Mononuclear cell (primary cell): ENCODE results near the gene PRRX1. TPM values are rescaled to one million over a fixed set of nuclear protein-coding genes. Genes with fewer than 3 reads are reported as not detected.

ENCODE experiments used
- H3K27me3 ChIP-seq: 2 replicates; pipeline ENCODE4 v1.6.0; 2011; ENCODE audit warnings: low read length, control low read depth; ENCODE audit not compliant: insufficient read depth
- H3K4me1 ChIP-seq: 2 replicates; pipeline ENCODE4 v1.5.1; 2011; ENCODE audit warnings: mild to moderate bottlenecking, low read length, control low read depth; ENCODE audit not compliant: insufficient read depth
- H3K4me3 ChIP-seq: 2 replicates; pipeline ENCODE4 v1.5.1; 2011; ENCODE audit warnings: mild to moderate bottlenecking, low read length, moderate library complexity
- H3K9me3 ChIP-seq: 2 replicates; pipeline ENCODE4 v1.5.1; 2011; ENCODE audit warnings: low read depth, mild to moderate bottlenecking, control low read depth, low read length
- total RNA-seq: library from RNA; depleted of rRNA; stranded (reverse); fragments of >200 nt; gene quantifications from one replicate; pipeline ENCODE4 v1.2.3, GENCODE V29; 2012

The PRRX1 gene
- total RNA-seq: not detected

GRCh38 chr1:170664093-170664827 is at the start of gene PRRX1:
TSS of gene PRRX1 (plus strand) at chr1:170664131. CDS start at chr1:170664219, 88 bp downstream.
- Histone ChIP-seq H3K27me3 (peaks cover 96% of the 10 kb centered on the region), H3K9me3 (no peaks in the 10 kb centered on the region), H3K4me1 (no peaks in the 10 kb centered on the region), H3K4me3 (no peak within 1 kb of the TSS)

GRCh38 chr1:170617591-170618330 is 46.2 kb upstream of the PRRX1 start:
- Histone ChIP-seq H3K9me3 (no peaks in the 10 kb centered on the region), H3K4me1 (no peaks in the 10 kb centered on the region), H3K4me3 (no peak overlapping the region), H3K27me3 (peaks cover 3% of the 10 kb centered on the region)

- Histone ChIP-seq H3K4me1 (no peaks in the 10 kb centered on the region), H3K9me3 (no peaks in the 10 kb centered on the region), H3K4me3 (no peak overlapping the region), H3K27me3 (peaks cover 3% of the 10 kb centered on the region)
These were observed 45.5 kb upstream of the PRRX1 start for GRCh38 chr1:170618421-170618820.

GRCh38 chr1:170619241-170620028 is 44.5 kb upstream of the PRRX1 start:
- no peak overlapping the region for H3K4me3 ChIP-seq
- H3K27me3 ChIP-seq: peaks cover 3% of the 10 kb centered on the region
- H3K4me1 ChIP-seq: no peaks in the 10 kb centered on the region
- no peaks in the 10 kb centered on the region for H3K9me3 ChIP-seq

GRCh38 chr1:170620164-170620563 is 43.8 kb upstream of the PRRX1 start:
- Histone ChIP-seq H3K27me3 (peaks cover 3% of the 10 kb centered on the region), H3K4me3 (no peak overlapping the region), H3K9me3 (no peaks in the 10 kb centered on the region), H3K4me1 (no peaks in the 10 kb centered on the region)

- H3K9me3 ChIP-seq: no peaks in the 10 kb centered on the region
- no peak overlapping the region for H3K4me3 ChIP-seq
- H3K27me3 ChIP-seq: peaks cover 3% of the 10 kb centered on the region
- no peaks in the 10 kb centered on the region for H3K4me1 ChIP-seq
These were observed 40.8 kb upstream of the PRRX1 start for GRCh38 chr1:170623171-170623570.

- Histone ChIP-seq H3K9me3 (no peaks in the 10 kb centered on the region), H3K27me3 (peaks cover 3% of the 10 kb centered on the region), H3K4me1 (no peaks in the 10 kb centered on the region), H3K4me3 (no peak overlapping the region)
These were observed 39.8 kb upstream of the PRRX1 start for GRCh38 chr1:170624146-170624545.

GRCh38 chr1:170630977-170631376 is 33.0 kb upstream of the PRRX1 start:
- Histone ChIP-seq H3K4me1 (no peaks in the 10 kb centered on the region), H3K9me3 (no peaks in the 10 kb centered on the region), H3K27me3 (no peaks in the 10 kb centered on the region), H3K4me3 (no peak overlapping the region)

GRCh38 chr1:170634293-170634692 is 29.6 kb upstream of the PRRX1 start:
- Histone ChIP-seq H3K27me3 (no peaks in the 10 kb centered on the region), H3K9me3 (no peaks in the 10 kb centered on the region)

GRCh38 chr1:170634824-170635410 is 29.0 kb upstream of the PRRX1 start:
- no peaks in the 10 kb centered on the region for H3K27me3 ChIP-seq
- H3K9me3 ChIP-seq: no peaks in the 10 kb centered on the region
- no peak overlapping the region for H3K4me3 ChIP-seq
- no peaks in the 10 kb centered on the region for H3K4me1 ChIP-seq

More at GRCh38 chr1:170634293-170634692, 29.6 kb upstream of the PRRX1 start:
- Histone ChIP-seq H3K4me3 (no peak overlapping the region), H3K4me1 (no peaks in the 10 kb centered on the region)

GRCh38 chr1:170640581-170640980 is 23.4 kb upstream of the PRRX1 start:
- Histone ChIP-seq H3K4me3 (no peak overlapping the region), H3K27me3 (no peaks in the 10 kb centered on the region), H3K9me3 (no peaks in the 10 kb centered on the region), H3K4me1 (no peaks in the 10 kb centered on the region)

- peaks cover 53% of the 10 kb centered on the region for H3K27me3 ChIP-seq
- no peak overlapping the region for H3K4me3 ChIP-seq
- no peaks in the 10 kb centered on the region for H3K4me1 ChIP-seq
- H3K9me3 ChIP-seq: no peaks in the 10 kb centered on the region
These were observed 6.6 kb upstream of the PRRX1 start for GRCh38 chr1:170657275-170657853.

- Histone ChIP-seq H3K4me3 (no peak overlapping the region), H3K27me3 (peaks cover 73% of the 10 kb centered on the region), H3K9me3 (no peaks in the 10 kb centered on the region), H3K4me1 (no peaks in the 10 kb centered on the region)
These were observed 4.4 kb upstream of the PRRX1 start for GRCh38 chr1:170659399-170660035.

GRCh38 chr1:170660281-170660713 is 3.6 kb upstream of the PRRX1 start:
- H3K4me1 ChIP-seq: no peaks in the 10 kb centered on the region
- no peaks in the 10 kb centered on the region for H3K9me3 ChIP-seq
- H3K27me3 ChIP-seq: peaks cover 81% of the 10 kb centered on the region
- H3K4me3 ChIP-seq: no peak overlapping the region
